M059J (cell line): ENCODE data around the gene THTPA. TPM values are rescaled to one million over a fixed set of nuclear protein-coding genes. Genes with fewer than 3 reads are reported as not detected.
"Not testable (repeated sequence)": the region's sequence is repeated elsewhere in the genome, so short reads cannot be mapped to it uniquely, and the experiment has no call there.

ENCODE experiments used
- DNase-seq: peaks from one replicate; pipeline ENCODE4 v3.0.0-alpha.2; 2012; ENCODE audit warnings: low read depth
- total RNA-seq: library from RNA; depleted of rRNA; stranded (reverse); fragments of >200 nt; shearing (Covaris generic); gene quantifications from 2 replicates; pipeline ENCODE4 v1.2.3, GENCODE V29; 2014

THTPA gene
- total RNA-seq, 1 experiment from 2014 or later: 18.1 TPM

GRCh38 chr14:23583761-23584526 is 27.9 kb downstream of the THTPA start:
- not testable (repeated sequence) for DNase-seq

DNA sequence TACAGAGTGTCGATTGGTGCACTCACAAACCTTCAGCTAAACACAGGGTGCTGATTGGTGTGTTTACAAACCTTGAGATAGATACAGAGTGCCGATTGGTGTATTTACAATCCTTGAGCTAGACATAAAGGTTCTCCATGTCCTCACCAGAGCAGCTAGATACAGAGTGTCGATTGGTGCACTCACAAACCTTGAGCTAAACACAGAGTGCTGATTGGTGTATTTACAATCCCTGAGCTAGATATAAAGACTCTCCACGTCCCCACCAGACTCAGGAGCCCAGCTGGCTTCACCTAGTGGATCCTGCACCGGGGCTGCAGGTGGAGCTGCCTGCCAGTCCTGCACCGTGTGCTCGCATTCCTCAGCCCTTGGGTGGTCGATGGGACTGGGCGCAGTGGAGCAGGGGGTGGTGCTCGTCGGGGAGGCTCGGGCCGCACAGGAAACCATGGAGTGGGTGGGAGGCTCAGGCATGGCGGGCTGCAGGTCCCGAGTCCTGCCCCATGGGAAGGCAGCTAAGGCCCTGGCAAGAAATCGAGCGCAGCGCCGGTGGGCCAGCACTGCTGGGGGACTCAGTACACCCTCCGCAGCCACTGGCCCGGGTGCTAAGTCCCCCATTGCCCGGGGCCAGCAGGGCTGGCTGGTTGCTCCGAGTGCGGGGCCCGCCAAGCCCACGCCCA is 28.6 kb downstream of the THTPA start:
- not testable (repeated sequence) for DNase-seq

DNA sequence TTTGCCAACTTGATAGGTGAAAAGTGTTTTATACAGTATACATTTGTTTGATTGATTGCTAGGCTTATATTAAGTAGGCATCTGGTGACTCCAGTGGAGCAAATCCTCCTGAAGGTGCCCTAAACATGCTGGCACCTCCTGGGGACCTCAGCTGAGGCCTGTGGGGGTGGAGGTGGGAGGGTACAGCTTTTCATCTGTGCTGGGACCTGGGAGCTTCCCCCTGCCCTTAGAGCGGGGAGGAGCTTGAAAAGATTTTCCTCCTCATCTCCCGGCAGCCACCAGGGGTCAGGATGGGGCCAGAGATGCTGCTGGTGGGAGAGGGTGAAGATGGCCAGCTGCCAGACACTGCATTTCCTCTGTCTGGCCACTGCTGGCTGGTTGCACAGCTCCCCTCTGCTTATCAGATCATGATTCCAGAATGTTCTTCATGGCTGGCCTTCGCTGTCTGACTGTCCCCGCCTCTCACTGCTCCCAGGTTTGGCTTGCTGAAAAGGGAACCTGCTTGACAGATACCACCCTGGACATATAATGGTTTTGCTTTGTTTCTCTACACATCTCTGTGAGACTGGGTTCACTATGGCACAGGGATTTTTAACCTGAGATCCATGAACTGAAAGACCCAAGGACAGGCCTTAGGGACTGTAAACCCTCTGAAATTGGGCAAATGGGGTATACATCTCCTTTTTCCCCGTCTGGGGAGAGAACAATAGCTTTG is 33.0 kb downstream of the THTPA start:
- peak; percentile 81 for DNase-seq

DNA sequence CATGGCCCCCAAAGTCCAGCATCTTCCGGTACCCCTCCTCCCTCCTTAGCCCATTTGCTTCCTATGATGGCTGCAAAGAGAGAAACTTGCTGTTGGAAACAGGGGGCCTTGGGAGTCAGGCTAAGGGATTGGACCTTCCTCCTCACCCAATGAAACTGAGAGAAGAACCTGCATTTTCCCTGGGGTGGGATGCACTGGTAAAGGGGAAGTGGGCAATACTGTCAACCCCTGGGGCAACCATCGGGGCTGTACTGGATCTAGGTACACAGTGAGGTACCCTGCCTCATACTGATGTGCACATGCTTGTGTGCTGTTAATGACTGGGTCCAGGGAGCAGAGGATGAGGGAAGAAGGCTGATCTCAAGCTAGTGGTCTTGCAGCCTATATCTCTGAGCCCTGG is 33.5 kb downstream of the THTPA start:
- DNase-seq: no peak

DNA sequence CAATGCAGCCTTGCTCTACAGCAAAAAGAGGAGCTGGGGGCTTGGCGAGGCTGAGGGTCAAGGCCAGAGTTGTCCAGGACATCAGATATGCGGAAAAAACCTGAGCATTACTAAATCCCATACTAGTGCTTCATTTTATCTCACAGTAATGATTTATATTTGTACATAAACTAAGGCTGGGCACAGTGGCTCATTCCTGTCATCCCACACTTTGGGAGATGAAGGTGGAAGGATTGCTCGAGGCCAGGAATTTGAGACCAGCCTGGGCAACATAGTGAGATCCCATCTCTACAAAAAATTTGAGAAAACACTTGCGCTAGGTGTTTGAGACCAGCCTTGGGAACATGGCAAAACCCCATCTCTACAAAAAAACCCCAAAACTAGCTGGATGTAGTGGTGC is 34.1 kb downstream of the THTPA start:
- no peak for DNase-seq

GRCh38 chr14:23594191-23594590 is 38.1 kb downstream of the THTPA start:
- not testable (repeated sequence) for DNase-seq

DNA sequence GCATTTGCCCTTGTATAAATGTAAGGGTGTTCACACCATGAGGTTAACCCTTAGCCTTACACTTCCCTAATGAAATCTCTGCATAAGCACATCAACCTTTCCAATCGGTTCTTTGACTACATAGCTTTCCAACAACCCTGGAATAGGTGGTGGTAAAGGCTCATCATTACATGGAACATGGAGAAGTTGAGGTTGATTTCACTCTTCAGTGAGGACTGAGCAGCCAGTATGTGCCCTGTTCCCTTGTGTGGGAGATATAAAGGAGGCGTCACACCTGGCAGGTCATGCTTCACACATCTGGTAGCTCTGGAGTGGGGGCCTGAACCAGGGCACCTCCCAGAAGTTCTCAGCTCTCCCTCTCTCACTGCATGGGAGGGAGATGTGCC is 44.2 kb downstream of the THTPA start:
- DNase-seq: no peak

GRCh38 chr14:23600806-23601205 is 44.7 kb downstream of the THTPA start:
- DNase-seq: no peak

GRCh38 chr14:23601424-23601823 is 45.4 kb downstream of the THTPA start:
- no peak for DNase-seq

GRCh38 chr14:23601845-23602180 is 45.7 kb downstream of the THTPA start:
- peak; percentile 71 for DNase-seq

- peak; percentile 46 for DNase-seq
These were observed 46.4 kb downstream of the THTPA start for GRCh38 chr14:23602181-23603095.

- DNase-seq: no peak
These were observed 47.0 kb downstream of the THTPA start for GRCh38 chr14:23603103-23603502.

DNA sequence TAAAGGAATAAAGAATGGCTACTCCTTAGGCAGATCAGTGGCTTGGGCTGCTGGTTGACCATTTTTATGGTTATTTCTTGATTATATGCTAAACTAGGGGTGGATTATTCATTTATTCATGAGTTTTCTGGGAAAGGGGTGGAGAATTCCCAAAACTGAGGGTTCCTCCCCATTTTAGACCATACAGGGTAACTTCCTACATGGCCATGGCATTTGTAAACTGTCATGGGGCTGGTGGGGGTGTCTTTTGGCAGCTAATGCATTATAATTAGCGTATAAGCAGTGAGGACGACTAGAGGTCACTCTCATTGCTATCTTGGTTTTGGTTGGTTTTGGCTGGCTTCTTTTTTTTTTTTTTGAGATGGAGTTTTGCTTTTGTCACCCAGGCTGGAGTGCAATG is 48.1 kb downstream of the THTPA start:
- no peak for DNase-seq

GRCh38 chr14:23604675-23605170 is 48.7 kb downstream of the THTPA start:
- DNase-seq: no peak

GRCh38 chr14:23605931-23606585 is 50.0 kb downstream of the THTPA start:
- peak; percentile 60 for DNase-seq

- no peak for DNase-seq
These were observed 52.4 kb downstream of the THTPA start for GRCh38 chr14:23608454-23608853.

DNA sequence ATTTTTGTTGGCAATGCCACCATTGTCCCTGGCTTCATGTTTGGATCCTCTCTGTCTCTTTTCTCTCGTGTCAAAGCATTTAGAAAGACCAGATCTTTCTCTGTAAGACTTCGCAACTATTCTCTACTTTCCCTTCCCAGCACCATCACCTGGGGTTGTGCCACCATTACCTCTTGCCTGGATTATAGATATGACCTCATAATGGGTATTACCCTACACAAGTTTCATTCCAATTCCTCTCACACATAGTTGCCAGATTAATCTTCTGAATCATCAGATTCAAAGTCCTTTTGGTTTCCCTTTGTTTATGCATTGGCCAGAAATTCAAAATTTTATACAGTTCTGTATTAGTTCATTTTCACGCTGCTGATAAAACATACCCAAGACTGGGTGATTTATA is 52.9 kb downstream of the THTPA start:
- DNase-seq: no peak

GRCh38 chr14:23609411-23610089 is 53.5 kb downstream of the THTPA start:
- not testable (repeated sequence) for DNase-seq
